Mucosa of stomach (tissue), 1 donor: ENCODE data around the gene SRGN.

Source experiments
- H3K27me3 ChIP-seq: one replicate; pipeline ENCODE4 v1.7.0; 2013; ENCODE audit warnings: mild to moderate bottlenecking, low read length; ENCODE audit not compliant: control insufficient read depth, insufficient read depth
- H3K36me3 ChIP-seq: one replicate; pipeline ENCODE4 v1.7.0; 2013; ENCODE audit warnings: low read length; ENCODE audit not compliant: control insufficient read depth, insufficient read depth
- H3K4me1 ChIP-seq: one replicate; pipeline ENCODE4 v1.7.0; 2013; ENCODE audit warnings: mild to moderate bottlenecking, low read length; ENCODE audit not compliant: control insufficient read depth, insufficient read depth
- H3K4me3 ChIP-seq: one replicate; pipeline ENCODE4 v1.7.0; 2013; ENCODE audit warnings: low read length
- H3K9ac ChIP-seq: one replicate; pipeline ENCODE4 v1.7.0; 2013; ENCODE audit warnings: mild to moderate bottlenecking, low read length, moderate library complexity
- H3K9me3 ChIP-seq: one replicate; pipeline ENCODE4 v1.7.0; 2013; ENCODE audit warnings: mild to moderate bottlenecking, low read length, moderate library complexity; ENCODE audit not compliant: control insufficient read depth
- donor health status: Pancreatic carcinoma.

Gene SRGN

DNA sequence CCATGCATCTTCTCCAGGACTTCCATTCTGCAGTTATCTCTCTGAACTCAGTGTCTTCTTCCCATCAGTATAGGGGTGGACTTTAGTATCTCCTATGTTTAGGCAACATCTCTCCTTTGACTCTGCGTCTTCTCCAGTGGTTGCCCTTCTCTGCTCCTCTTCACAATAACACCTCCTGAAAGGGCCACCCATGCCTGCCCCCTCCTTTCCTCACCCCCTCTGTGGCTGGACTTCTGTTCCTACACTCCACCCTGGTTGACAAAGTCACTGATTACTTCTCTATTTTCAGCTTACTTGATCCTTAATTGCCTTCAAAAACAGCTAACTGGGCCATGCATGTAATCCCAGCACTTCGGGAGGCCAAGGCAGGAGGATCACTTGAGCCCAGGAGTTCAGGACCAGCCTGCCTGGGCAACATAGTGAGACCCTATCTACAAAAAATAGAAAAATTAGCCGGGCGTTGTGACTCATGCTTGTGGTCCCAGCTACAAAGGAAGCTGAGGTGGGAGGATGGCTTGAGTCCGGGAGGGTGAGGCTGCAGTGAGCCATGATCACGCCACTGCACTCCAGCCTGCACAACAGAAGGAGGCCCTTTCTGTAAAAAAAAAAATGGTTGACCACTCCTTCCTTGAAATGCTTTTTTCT is 13.7 kb downstream of the SRGN start:
- Histone ChIP-seq H3K9ac (no peak overlapping the region), H3K9me3 (no peaks in the 10 kb centered on the region), H3K4me3 (no peak overlapping the region), H3K4me1 (no peaks in the 10 kb centered on the region), H3K27me3 (peaks cover 4% of the 10 kb centered on the region), H3K36me3 (no peaks in the 10 kb centered on the region)

- peaks cover 4% of the 10 kb centered on the region for H3K27me3 ChIP-seq
- no peaks in the 10 kb centered on the region for H3K4me1 ChIP-seq
- H3K9me3 ChIP-seq = no peaks in the 10 kb centered on the region
- H3K9ac ChIP-seq = no peak overlapping the region
- no peak overlapping the region for H3K4me3 ChIP-seq
- no peaks in the 10 kb centered on the region for H3K36me3 ChIP-seq
These were observed 14.5 kb downstream of the SRGN start for GRCh38 chr10:69102440-69102839.

- Histone ChIP-seq H3K9ac (no peak overlapping the region), H3K4me3 (no peak overlapping the region), H3K4me1 (no peaks in the 10 kb centered on the region), H3K36me3 (no peaks in the 10 kb centered on the region), H3K9me3 (no peaks in the 10 kb centered on the region), H3K27me3 (peaks cover 4% of the 10 kb centered on the region)
These were observed 15.9 kb downstream of the SRGN start for GRCh38 chr10:69103784-69104183.

GRCh38 chr10:69104994-69105790 is 17.3 kb downstream of the SRGN start:
- no peak overlapping the region for H3K4me3 ChIP-seq
- peaks cover 4% of the 10 kb centered on the region for H3K27me3 ChIP-seq
- H3K9me3 ChIP-seq = no peaks in the 10 kb centered on the region
- no peaks in the 10 kb centered on the region for H3K4me1 ChIP-seq
- H3K9ac ChIP-seq = no peak overlapping the region
- no peaks in the 10 kb centered on the region for H3K36me3 ChIP-seq

- Histone ChIP-seq H3K4me3 (no peak overlapping the region), H3K9me3 (no peaks in the 10 kb centered on the region), H3K27me3 (no peaks in the 10 kb centered on the region), H3K36me3 (no peaks in the 10 kb centered on the region), H3K4me1 (no peaks in the 10 kb centered on the region), H3K9ac (no peak overlapping the region)
These were observed 19.2 kb downstream of the SRGN start for GRCh38 chr10:69107176-69107490.

- Histone ChIP-seq H3K27me3 (no peaks in the 10 kb centered on the region), H3K36me3 (no peaks in the 10 kb centered on the region), H3K9me3 (no peaks in the 10 kb centered on the region), H3K9ac (no peak overlapping the region), H3K4me3 (no peak overlapping the region), H3K4me1 (no peaks in the 10 kb centered on the region)
These were observed 19.8 kb downstream of the SRGN start for GRCh38 chr10:69107699-69108098.

DNA sequence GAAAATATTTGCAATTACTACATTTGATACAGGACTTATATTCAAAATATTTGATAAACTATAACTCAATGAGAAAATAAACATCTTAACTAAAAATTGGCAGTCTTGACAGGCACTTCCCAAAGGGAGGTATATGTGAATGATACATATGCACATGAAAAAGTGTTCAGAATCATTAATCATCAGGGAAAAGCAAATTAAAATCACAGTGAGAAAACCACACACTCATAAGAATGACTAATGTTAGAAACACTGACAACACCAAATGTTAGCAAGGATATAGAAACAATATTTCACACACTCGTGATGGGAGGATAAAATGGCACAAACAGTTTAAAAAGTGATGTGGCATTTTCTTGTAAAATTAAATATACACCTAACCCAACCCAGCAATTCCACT is 32.0 kb downstream of the SRGN start:
- Histone ChIP-seq H3K9ac (no peak overlapping the region), H3K9me3 (no peaks in the 10 kb centered on the region), H3K4me3 (no peak overlapping the region), H3K4me1 (no peaks in the 10 kb centered on the region), H3K36me3 (no peaks in the 10 kb centered on the region), H3K27me3 (no peaks in the 10 kb centered on the region)

DNA sequence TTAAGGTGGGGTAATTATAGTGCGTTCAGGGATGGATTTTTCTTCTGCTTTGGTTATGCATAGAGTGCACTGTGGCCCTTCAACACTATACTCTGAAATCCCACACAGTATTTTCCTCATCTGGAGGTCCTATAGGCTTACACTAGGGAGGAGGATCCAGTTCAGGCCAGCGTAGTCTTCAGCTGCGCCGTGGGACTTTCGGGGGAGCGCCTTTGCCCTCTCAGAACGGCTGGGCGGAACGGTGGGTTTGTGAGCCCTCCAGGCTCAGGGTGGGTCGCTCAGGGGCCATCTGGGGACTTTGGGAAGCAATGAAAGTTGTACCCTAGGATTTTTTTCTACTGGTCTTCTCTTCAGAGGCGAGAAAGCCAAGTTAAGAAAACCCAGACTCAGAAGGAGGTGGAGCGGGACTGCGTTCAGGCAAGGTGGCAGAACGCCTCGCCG is 35.4 kb downstream of the SRGN start:
- H3K4me3 ChIP-seq = peak overlapping the region; percentile 86

GRCh38 chr10:69123747-69124562 is 36.1 kb downstream of the SRGN start, which contains the start of gene VPS26A:
Gene VPS26A (plus strand): TSS chr10:69124178. CDS start chr10:69124278, 100 bp downstream.
- H3K9ac ChIP-seq = peak within 1 kb of the TSS; percentile 98
- H3K36me3 ChIP-seq = no peaks in the 10 kb centered on the region
- no peaks in the 10 kb centered on the region for H3K27me3 ChIP-seq
- peak within 1 kb of the TSS; percentile 86 for H3K4me3 ChIP-seq
- H3K9me3 ChIP-seq = no peaks in the 10 kb centered on the region
- H3K4me1 ChIP-seq = no peaks in the 10 kb centered on the region

More for the DNA sequence above, 35.4 kb downstream of the SRGN start:
- Histone ChIP-seq H3K27me3 (no peaks in the 10 kb centered on the region), H3K4me1 (no peaks in the 10 kb centered on the region), H3K36me3 (no peaks in the 10 kb centered on the region), H3K9me3 (no peaks in the 10 kb centered on the region), H3K9ac (peak overlapping the region; percentile 98)

DNA sequence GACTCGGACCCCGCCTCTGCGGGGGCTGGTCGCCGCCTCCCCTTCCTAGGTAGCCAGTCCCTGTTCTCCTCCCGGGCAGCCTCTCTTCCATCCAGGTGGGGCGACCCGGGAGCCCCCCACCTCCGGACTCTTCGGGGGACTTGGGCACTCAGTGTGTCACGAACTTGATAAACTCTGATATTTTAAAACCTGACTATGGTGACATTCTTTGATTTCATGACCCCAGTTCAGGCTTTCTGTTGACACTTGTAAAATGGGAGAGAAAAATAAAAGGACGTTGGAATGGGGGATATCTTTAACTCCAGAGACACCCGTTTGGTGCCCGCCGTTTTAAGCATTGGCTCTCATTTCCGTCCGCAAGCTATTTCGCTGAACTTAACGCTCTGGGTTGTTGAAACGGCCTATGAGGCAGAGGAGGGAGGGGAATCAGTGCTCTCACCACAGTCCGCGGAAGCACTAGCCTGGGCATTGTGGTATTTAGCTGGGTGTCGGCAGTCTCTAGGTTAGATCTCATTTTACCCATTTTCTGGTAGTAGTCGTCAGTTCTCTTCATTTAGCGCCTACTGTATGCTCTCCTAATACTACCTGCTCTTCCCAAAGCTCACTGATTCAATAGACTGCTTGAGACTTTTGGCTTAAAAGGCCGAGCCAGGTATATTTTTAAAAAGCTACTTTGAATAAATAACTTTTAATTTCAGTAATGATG is 36.8 kb downstream of the SRGN start:
- no peaks in the 10 kb centered on the region for H3K4me1 ChIP-seq
- H3K9ac ChIP-seq = peak overlapping the region; percentile 98
- H3K27me3 ChIP-seq = no peaks in the 10 kb centered on the region
- peak overlapping the region; percentile 77 for H3K4me3 ChIP-seq
- H3K9me3 ChIP-seq = no peaks in the 10 kb centered on the region
- H3K36me3 ChIP-seq = no peaks in the 10 kb centered on the region

DNA sequence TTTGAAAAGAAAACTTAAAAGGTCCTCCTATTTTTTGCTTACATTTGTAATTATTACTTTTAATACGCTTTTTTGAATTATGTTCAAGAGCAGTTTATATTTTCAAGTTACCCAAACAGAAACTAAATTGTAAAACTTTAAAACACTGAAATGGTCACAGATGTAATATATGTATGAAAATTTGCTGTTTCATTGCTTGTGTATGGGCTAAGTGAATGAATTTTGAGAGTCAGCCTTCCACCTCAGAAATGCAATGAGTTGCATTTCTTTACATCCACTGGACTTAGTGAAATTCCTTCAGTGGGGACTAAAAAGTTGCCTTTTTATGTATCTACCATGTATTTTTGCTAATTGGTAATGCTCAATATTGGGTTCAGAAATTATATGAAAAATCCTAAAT is 37.7 kb downstream of the SRGN start:
- Histone ChIP-seq H3K36me3 (no peaks in the 10 kb centered on the region), H3K9ac (peak overlapping the region; percentile 98), H3K27me3 (no peaks in the 10 kb centered on the region), H3K9me3 (no peaks in the 10 kb centered on the region), H3K4me1 (no peaks in the 10 kb centered on the region), H3K4me3 (no peak overlapping the region)
